GM18519 (cell line): Measurements from ENCODE around the gene CDC45.
A peak's percentile ranks its signal among the peaks of the same experiment; 100 is the strongest.
"Not testable (repeated sequence)": the region's sequence is repeated elsewhere in the genome, so short reads cannot be mapped to it uniquely, and the experiment has no call there.

ENCODE experiments used
- ATAC-seq: cut with Tn5 transposase; IDR thresholded peaks from one replicate; pipeline ENCODE4 v1.9.1; 2021; ENCODE audit warnings: mild to moderate bottlenecking, moderate library complexity; ENCODE audit not compliant: unreplicated experiment, low FRiP score

CDC45 gene

GRCh38 chr22:19479355-19480172 is at the start of gene CDC45:
TSS of gene CDC45 (plus strand) at chr22:19479920. CDS start at chr22:19479969, 49 bp downstream.
- peak; percentile 57 for ATAC-seq

- no peak for ATAC-seq
Observed at GRCh38 chr22:19429950-19430889, 49.5 kb upstream of the CDC45 start.

- no peak for ATAC-seq
Observed at GRCh38 chr22:19430890-19431541, 48.7 kb upstream of the CDC45 start.

- ATAC-seq, result peak; percentile 22
Observed at GRCh38 chr22:19431649-19432132, 48.0 kb upstream of the CDC45 start, which contains the start of gene HIRA. TSS of gene HIRA (minus strand) at chr22:19431733. CDS start at chr22:19431476, 257 bp downstream.

GRCh38 chr22:19432133-19432851 is 47.4 kb upstream of the CDC45 start, which contains the start of gene MRPL40:
TSS of gene MRPL40 (plus strand) at chr22:19432545. CDS start at chr22:19432555, 10 bp downstream.
- peak; percentile 66 for ATAC-seq

GRCh38 chr22:19434401-19434800 is 45.3 kb upstream of the CDC45 start:
- ATAC-seq, result no peak

- ATAC-seq, result no peak
Observed at GRCh38 chr22:19434829-19435580, 44.7 kb upstream of the CDC45 start.

GRCh38 chr22:19436444-19437161 is 43.1 kb upstream of the CDC45 start:
- ATAC-seq, result not testable (repeated sequence)

- no peak for ATAC-seq
Observed at GRCh38 chr22:19438298-19438697, 41.4 kb upstream of the CDC45 start.

GRCh38 chr22:19440411-19441195 is 39.1 kb upstream of the CDC45 start:
- ATAC-seq, result no peak

- ATAC-seq, result no peak
Observed at GRCh38 chr22:19442166-19442565, 37.6 kb upstream of the CDC45 start.

- ATAC-seq, result no peak
Observed at GRCh38 chr22:19443544-19444211, 36.0 kb upstream of the CDC45 start.

- not testable (repeated sequence) for ATAC-seq
Observed at GRCh38 chr22:19445279-19445982, 34.3 kb upstream of the CDC45 start.

- no peak for ATAC-seq
Observed at GRCh38 chr22:19446603-19447329, 33.0 kb upstream of the CDC45 start.

GRCh38 chr22:19447330-19448075 is 32.2 kb upstream of the CDC45 start, which contains the start of gene C22orf39:
TSS of gene C22orf39 (minus strand) at chr22:19447711. CDS start at chr22:19447688, 23 bp downstream.
- ATAC-seq, result peak; percentile 59
